GM10248 (cell line): ENCODE data around the gene NLGN4Y.

ENCODE experiments used
- CTCF ChIA-PET: fragments of 300-600 bp; sonication (Branson Sonifier 250); formaldehyde crosslinking; extraction: SDS; loops from one replicate; lab custom pipeline; 2021; ENCODE audit warnings: antibody characterized with exemption; lab: Yijun Ruan, JAX
- POLR2A ChIA-PET: fragments of 350-650 bp; sonication (Branson Sonifier 250); formaldehyde crosslinking; extraction: SDS; loops from one replicate; lab custom pipeline; 2020; ENCODE audit warnings: antibody characterized with exemption; lab: Yijun Ruan, JAX
- DNase-seq: peaks from one replicate; pipeline ENCODE4 v3.0.0; 2012; ENCODE audit errors: extremely low spot score
- CTCF ChIP-seq: IDR thresholded peaks from 2 replicates; pipeline ENCODE4 v1.5.1; 2012; ENCODE audit warnings: mild to moderate bottlenecking, low read depth; ENCODE audit errors: extremely low read depth, missing control alignments, control extremely low read depth

The NLGN4Y gene

GRCh38 chrY:14708158-14708557, 183.8 kb downstream of the NLGN4Y start:
- CTCF ChIA-PET = no interaction called here
- no peak for DNase-seq
- POLR2A ChIA-PET = no interaction called here
- TF ChIP-seq CTCF = no peak

- no peak for TF ChIP-seq CTCF
- CTCF ChIA-PET = no interaction called here
- DNase-seq = no peak
- POLR2A ChIA-PET = no interaction called here
Observed at GRCh38 chrY:14741596-14741995, 217.3 kb downstream of the NLGN4Y start.

GRCh38 chrY:14748329-14748728, 224.0 kb downstream of the NLGN4Y start:
- TF ChIP-seq CTCF = no peak
- ChIA-PET POLR2A (no interaction called here), CTCF (no interaction called here)
- no peak for DNase-seq

GRCh38 chrY:14755571-14755970, 231.2 kb downstream of the NLGN4Y start:
- TF ChIP-seq CTCF = no peak
- ChIA-PET POLR2A (no interaction called here), CTCF (no interaction called here)
- DNase-seq = no peak

GRCh38 chrY:14762903-14763302, 238.6 kb downstream of the NLGN4Y start:
- CTCF ChIA-PET = no interaction called here
- TF ChIP-seq CTCF = no peak
- POLR2A ChIA-PET = no interaction called here
- DNase-seq = no peak

- POLR2A ChIA-PET = no interaction called here
- CTCF ChIA-PET = no interaction called here
- no peak for DNase-seq
- TF ChIP-seq CTCF = no peak
Observed at GRCh38 chrY:14763600-14763999, 239.3 kb downstream of the NLGN4Y start.

GRCh38 chrY:14778208-14778607, 253.9 kb downstream of the NLGN4Y start:
- POLR2A ChIA-PET = no interaction called here
- no peak for TF ChIP-seq CTCF
- CTCF ChIA-PET = interaction anchor here (0.6 kb wide), 1 partner anchor 8 kb away, joined by 3 read pairs; no protein-coding TSS in a partner anchor
- no peak for DNase-seq
